CD14-positive monocyte (primary cell): ENCODE results near the gene BUB1B. TPM values are rescaled to one million over a fixed set of nuclear protein-coding genes. Genes with fewer than 3 reads are reported as not detected.

ENCODE experiments used
- DNase-seq, 3 donors: peaks; one replicate each; pipeline ENCODE4 v3.0.0-alpha.2; 2011 to 2022
- H2AFZ ChIP-seq: 2 replicates; pipeline ENCODE4 v1.6.0; 2012; ENCODE audit warnings: mild to moderate bottlenecking, low read depth, low read length, inconsistent platforms; ENCODE audit not compliant: insufficient read depth, poor library complexity, severe bottlenecking
- H3K27ac ChIP-seq, 2 donors: 1 replicate in 1 of 2; 2 replicates in 1 of 2; pipeline ENCODE4 v1.5.1; 2012 to 2013; ENCODE audit warnings: low read length in 2 of 2, control low read depth in 1 of 2, inconsistent platforms in 1 of 2, low read depth in 1 of 2, mild to moderate bottlenecking in 1 of 2
- H3K27me3 ChIP-seq, 2 donors: one replicate each; pipeline versions ENCODE4 v1.6.0 to v1.6.1; 2011 to 2013; ENCODE audit warnings: low read length in 2 of 2; ENCODE audit not compliant: control insufficient read depth in 2 of 2, insufficient read depth in 2 of 2
- H3K36me3 ChIP-seq, 2 donors: replicated peaks in 1 of 2; 1 replicate in 1 of 2; 2 replicates in 1 of 2; pipeline versions ENCODE4 v1.5.1 to v1.6.1; 2012 to 2013; ENCODE audit warnings: low read length in 2 of 2, control low read depth in 1 of 2, inconsistent platforms in 1 of 2, mild to moderate bottlenecking in 1 of 2; ENCODE audit not compliant: insufficient read depth in 2 of 2, control insufficient read depth in 1 of 2
- H3K4me1 ChIP-seq, 2 donors: 1 replicate in 1 of 2; 2 replicates in 1 of 2; pipeline versions ENCODE4 v1.5.1 to v1.6.1; 2012 to 2013; ENCODE audit warnings: low read length in 2 of 2, control low read depth in 1 of 2, inconsistent platforms in 1 of 2, mild to moderate bottlenecking in 1 of 2, moderate library complexity in 1 of 2; ENCODE audit not compliant: insufficient read depth in 2 of 2, control insufficient read depth in 1 of 2
- H3K4me2 ChIP-seq: replicated peaks from 2 replicates; pipeline ENCODE3; 2012; ENCODE audit warnings: low read length, moderate library complexity, mild to moderate bottlenecking; ENCODE audit not compliant: poor library complexity, severe bottlenecking; ENCODE audit errors: extremely low read depth
- H3K4me3 ChIP-seq, 3 experiments: fragments of 200-600 bp in 1 of 3; sonication (generic) in 1 of 3; replicated peaks in 1 of 3; 1 replicate in 2 of 3; 2 replicates in 1 of 3; pipeline ENCODE4 v1.5.1; 2011 to 2013; ENCODE audit warnings: low read length in 3 of 3, mild to moderate bottlenecking in 3 of 3, control low read depth in 2 of 3, low read depth in 2 of 3, inconsistent platforms in 1 of 3, moderate library complexity in 1 of 3
- H3K79me2 ChIP-seq: 2 replicates; pipeline ENCODE4 v1.6.0; 2012; ENCODE audit warnings: mild to moderate bottlenecking, control low read depth, inconsistent platforms, low read length, moderate library complexity; ENCODE audit not compliant: insufficient read depth
- H3K9ac ChIP-seq: 2 replicates; pipeline ENCODE4 v1.6.0; 2017; ENCODE audit warnings: low read length, mild to moderate bottlenecking; ENCODE audit not compliant: insufficient read depth, poor library complexity, severe bottlenecking
- H3K9me3 ChIP-seq, 2 donors: replicated peaks in 1 of 2; 1 replicate in 1 of 2; 2 replicates in 1 of 2; pipeline versions ENCODE4 v1.5.1 to v1.6.1; 2012 to 2013; ENCODE audit warnings: low read length in 2 of 2, control low read depth in 1 of 2; ENCODE audit not compliant: control insufficient read depth in 1 of 2, insufficient read depth in 1 of 2
- H4K20me1 ChIP-seq: 2 replicates; pipeline ENCODE4 v1.6.0; 2012; ENCODE audit warnings: mild to moderate bottlenecking, low read length, control low read depth, moderate library complexity; ENCODE audit not compliant: insufficient read depth
- H3K27ac Mint-ChIP-seq, 7 donors: one replicate each; pipeline ENCODE4 v1.8.0; 2020; ENCODE audit warnings: mild to moderate bottlenecking in 7 of 7, mixed read lengths in 7 of 7, moderate library complexity in 6 of 7, inconsistent platforms in 2 of 7
- H3K27me3 Mint-ChIP-seq, 3 donors: one replicate each; pipeline ENCODE4 v1.8.0; 2021 to 2022; ENCODE audit warnings: low read depth in 3 of 3, mild to moderate bottlenecking in 3 of 3, mixed read lengths in 3 of 3, moderate library complexity in 3 of 3, inconsistent platforms in 1 of 3
- H3K36me3 Mint-ChIP-seq, 2 donors: one replicate each; pipeline ENCODE4 v1.8.0; 2020; ENCODE audit warnings: mixed read lengths in 2 of 2, inconsistent platforms in 1 of 2, mild to moderate bottlenecking in 1 of 2
- H3K4me1 Mint-ChIP-seq: one replicate; pipeline ENCODE4 v1.8.0; 2020; ENCODE audit warnings: mild to moderate bottlenecking, mixed read lengths
- H3K4me3 Mint-ChIP-seq, 2 donors: one replicate each; pipeline ENCODE4 v1.8.0; 2020; ENCODE audit warnings: mild to moderate bottlenecking in 2 of 2, mixed read lengths in 2 of 2, moderate library complexity in 1 of 2
- H3K9me3 Mint-ChIP-seq, 7 donors: one replicate each; pipeline ENCODE4 v1.8.0; 2020 to 2022; ENCODE audit warnings: mixed read lengths in 7 of 7, mild to moderate bottlenecking in 6 of 7, moderate library complexity in 6 of 7, inconsistent platforms in 2 of 7
- WGBS: methylation state at CpG from one replicate; pipeline ENCODE4 v1.1.5; 2013; ENCODE audit warnings: missing lambda C conversion rate; ENCODE audit not compliant: insufficient coverage; 5-methylcytosine and 5-hydroxymethylcytosine counted together
- intact Hi-C, 2 donors: fragments of 100-400 bp; cut with micrococcal nuclease; formaldehyde crosslinking; loops; one replicate each; pipeline versions ENCODE4 v1.15.0 to v1.15.1; 2023
- polyA plus RNA-seq, 3 donors: library from polyadenylated mRNA; depleted of rRNA in 1 of 3; unstranded in 2 of 3; stranded (reverse) in 1 of 3; fragments of 300-500 nt in 2 of 3; fragments of >200 nt in 1 of 3; fragmentation: Illumina TruSeq in 2 of 3; gene quantifications; 1 replicate in 2 of 3; 2 replicates in 1 of 3; pipeline ENCODE4 v1.2.3, GENCODE V29; 2012 to 2021
- TF ChIP-seq, protein P1 (sequence below): fragments of 200-600 bp; IDR thresholded peaks from one replicate; pipeline ENCODE4 v1.8.0; 2022; ENCODE audit warnings: antibody characterized with exemption, mild to moderate bottlenecking

BUB1B gene
- polyA plus RNA-seq, 3 donors: 0.01 to 0.51 TPM; not detected in 1

DNA sequence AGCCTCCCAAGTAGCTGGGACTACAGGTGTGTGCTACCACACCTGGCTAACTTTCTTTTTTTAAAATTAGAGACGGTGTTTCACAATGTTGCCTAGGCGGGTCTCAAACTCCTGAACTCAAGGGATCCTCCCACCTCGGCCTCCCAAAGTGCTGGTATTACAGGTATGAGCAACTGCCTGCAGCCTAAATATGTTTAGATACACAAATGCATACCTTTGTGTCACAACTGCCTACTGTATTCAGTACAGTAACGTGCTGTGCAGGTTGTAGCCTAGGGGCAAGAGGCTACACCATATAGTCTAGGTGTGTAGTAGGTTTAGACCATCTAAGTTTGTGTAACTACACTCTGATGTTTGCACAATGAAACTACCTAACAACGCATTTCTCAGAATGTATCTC, 68.4 kb downstream of the BUB1B start:
- H2AFZ ChIP-seq: no peak overlapping the region
- WGBS: 100% methylated on average over 3 of the region's 5 CpGs
- no peak overlapping the region for H3K4me2 ChIP-seq
- no peaks in the 10 kb centered on the region for H4K20me1 ChIP-seq
- H3K4me3 ChIP-seq: no peak overlapping the region
- intact Hi-C loops: no loop called here
- H3K27me3 ChIP-seq: no peaks in the 10 kb centered on the region
- Mint-ChIP-seq H3K36me3 (peaks cover 23 to 33% of the 10 kb centered on the region in 2 donors), H3K27ac (no peak overlapping the region), H3K9me3 (no peaks in the 10 kb centered on the region), H3K27me3 (peaks cover 0 to 2% (median 0%) of the 10 kb centered on the region in 3 donors), H3K4me3 (no peak overlapping the region), H3K4me1 (peaks cover 18% of the 10 kb centered on the region)
- H3K4me1 ChIP-seq: peaks cover 21 to 23% of the 10 kb centered on the region in 2 donors
- DNase-seq: no peak
- H3K9me3 ChIP-seq: no peaks in the 10 kb centered on the region
- TF ChIP-seq, protein P1, sequence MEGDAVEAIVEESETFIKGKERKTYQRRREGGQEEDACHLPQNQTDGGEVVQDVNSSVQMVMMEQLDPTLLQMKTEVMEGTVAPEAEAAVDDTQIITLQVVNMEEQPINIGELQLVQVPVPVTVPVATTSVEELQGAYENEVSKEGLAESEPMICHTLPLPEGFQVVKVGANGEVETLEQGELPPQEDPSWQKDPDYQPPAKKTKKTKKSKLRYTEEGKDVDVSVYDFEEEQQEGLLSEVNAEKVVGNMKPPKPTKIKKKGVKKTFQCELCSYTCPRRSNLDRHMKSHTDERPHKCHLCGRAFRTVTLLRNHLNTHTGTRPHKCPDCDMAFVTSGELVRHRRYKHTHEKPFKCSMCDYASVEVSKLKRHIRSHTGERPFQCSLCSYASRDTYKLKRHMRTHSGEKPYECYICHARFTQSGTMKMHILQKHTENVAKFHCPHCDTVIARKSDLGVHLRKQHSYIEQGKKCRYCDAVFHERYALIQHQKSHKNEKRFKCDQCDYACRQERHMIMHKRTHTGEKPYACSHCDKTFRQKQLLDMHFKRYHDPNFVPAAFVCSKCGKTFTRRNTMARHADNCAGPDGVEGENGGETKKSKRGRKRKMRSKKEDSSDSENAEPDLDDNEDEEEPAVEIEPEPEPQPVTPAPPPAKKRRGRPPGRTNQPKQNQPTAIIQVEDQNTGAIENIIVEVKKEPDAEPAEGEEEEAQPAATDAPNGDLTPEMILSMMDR: no peak
- H3K79me2 ChIP-seq: no peaks in the 10 kb centered on the region
- H3K9ac ChIP-seq: no peak overlapping the region
- H3K36me3 ChIP-seq: peaks cover 9 to 53% of the 10 kb centered on the region in 2 donors
- H3K27ac ChIP-seq: no peak overlapping the region

- Histone ChIP-seq H3K4me1 (peaks cover 27 to 29% of the 10 kb centered on the region in 2 donors), H3K27me3 (no peaks in the 10 kb centered on the region), H3K9me3 (no peaks in the 10 kb centered on the region), H3K79me2 (no peaks in the 10 kb centered on the region), H4K20me1 (no peaks in the 10 kb centered on the region), H3K36me3 (peaks cover 9 to 47% of the 10 kb centered on the region in 2 donors), H3K4me2 (no peak overlapping the region), H3K27ac (no peak overlapping the region), H3K4me3 (no peak overlapping the region), H3K9ac (no peak overlapping the region), H2AFZ (no peak overlapping the region)
- TF ChIP-seq, protein P1: no peak
- intact Hi-C loops: no loop called here
- DNase-seq: no peak
- Mint-ChIP-seq H3K27me3 (peaks cover 0 to 2% (median 0%) of the 10 kb centered on the region in 3 donors), H3K4me1 (peaks cover 24% of the 10 kb centered on the region), H3K4me3 (no peak overlapping the region), H3K36me3 (peaks cover 17 to 27% of the 10 kb centered on the region in 2 donors), H3K9me3 (no peaks in the 10 kb centered on the region), H3K27ac (no peak overlapping the region)
- WGBS: no CpG with 5 or more reads among the region's 1 CpG
These were observed 69.1 kb downstream of the BUB1B start for GRCh38 chr15:40229956-40230355.
